Measurements from ENCODE around the gene SMAD7.

The SMAD7 gene

DNA sequence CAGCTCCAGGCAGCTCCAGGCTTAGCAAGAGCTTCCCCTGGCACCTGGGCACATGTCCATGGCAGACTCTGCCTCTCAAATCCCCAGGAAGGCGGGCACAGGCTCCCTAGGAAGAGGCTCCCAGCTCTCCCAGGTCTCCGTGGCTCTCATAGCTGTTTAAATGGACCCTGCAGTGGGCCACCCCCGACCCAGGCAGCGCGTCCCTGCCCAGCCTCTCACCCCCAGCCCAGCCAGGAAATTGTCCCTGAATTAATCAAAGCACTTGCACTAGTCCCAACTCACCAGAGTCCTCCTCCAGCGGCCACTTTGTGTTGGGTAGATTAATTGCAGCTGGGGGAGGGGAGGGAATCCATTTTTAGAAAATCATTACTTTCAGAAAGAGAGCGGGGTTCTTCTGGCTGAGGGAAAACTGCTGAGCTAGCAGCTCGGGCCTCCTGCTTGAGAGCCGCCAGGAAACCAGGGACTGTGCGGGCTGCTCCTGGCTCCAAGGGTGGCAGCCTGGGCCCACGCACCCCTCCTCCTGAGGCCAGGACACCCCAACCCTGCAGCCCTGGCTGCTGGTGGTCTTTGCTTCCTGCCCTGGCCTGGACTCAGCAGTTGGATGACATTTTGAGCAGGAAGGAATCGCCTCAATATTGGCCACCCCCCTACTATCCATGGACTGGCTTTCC is 36.0 kb downstream of the SMAD7 start:
- no peak for DNase-seq (ENCODE audit: low read depth)

DNA sequence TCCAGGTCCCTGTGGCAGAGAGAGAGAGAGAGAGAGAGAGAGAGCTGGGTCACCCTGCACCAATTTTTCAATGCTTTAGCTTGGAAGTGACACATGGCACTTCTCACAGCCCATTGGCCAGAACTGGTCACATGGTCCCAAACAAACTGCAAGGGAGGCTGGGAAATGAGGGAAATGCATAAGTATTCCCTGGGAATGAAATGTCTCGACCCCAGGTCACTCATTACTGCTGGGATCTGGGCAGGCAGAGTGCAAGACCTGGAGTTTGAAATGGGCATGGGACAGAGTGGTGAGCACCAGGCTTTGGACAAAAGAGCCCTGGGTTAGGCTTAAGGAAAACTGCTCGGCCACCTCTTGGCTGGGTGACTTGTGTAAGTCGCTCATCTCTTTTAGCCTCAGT is 37.0 kb downstream of the SMAD7 start:
- no peak for DNase-seq (ENCODE audit: low read depth)

DNA sequence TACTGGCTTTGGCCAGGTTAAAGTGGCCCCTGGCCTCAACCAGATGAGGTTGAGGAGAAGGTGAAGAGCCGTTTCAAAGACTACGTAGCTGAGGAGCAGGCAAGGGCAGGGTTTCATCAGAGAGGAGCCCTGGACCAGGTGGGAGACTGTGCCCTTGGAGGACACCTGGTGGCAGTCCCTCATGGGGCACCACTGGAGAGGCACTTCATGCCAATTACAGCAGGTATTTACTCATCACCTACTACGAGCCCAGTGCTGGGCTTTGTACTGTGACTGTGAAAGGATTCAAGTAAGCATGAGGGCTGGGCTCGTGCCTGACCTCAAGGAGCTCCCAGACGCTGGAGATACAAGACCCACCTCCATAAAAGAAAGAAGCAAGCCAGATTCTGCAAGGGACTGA is 37.6 kb downstream of the SMAD7 start:
- no peak for DNase-seq (ENCODE audit: low read depth)

DNA sequence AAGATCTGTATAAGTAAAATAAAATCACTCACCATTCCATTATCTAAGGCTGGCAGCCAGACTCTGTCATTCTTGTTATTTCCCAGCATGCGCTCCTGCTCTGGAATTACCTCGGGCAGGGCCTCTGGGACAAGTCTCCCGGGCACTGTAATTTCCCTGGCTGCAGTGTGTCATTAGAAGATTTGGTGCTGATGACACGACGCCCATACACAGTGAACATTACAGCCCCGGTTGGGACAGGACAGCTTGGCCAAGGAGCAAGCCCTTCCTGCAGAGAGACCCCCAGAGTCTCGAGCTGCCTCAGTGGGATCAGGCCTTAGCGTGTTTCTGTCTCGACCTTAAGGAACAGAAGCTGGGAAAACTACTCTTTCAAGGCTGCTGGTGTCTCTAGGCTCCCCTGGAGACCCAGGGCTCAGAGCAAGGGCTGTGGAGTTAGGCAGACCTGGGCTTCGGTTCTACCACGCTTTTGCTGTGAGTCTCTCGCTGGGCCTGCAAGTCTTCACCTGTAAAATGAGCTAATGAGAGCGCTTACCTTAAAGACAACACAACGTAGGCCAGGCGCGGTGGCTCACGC is 39.7 kb downstream of the SMAD7 start:
- DNase-seq (ENCODE audit: low read depth): no peak

DNA sequence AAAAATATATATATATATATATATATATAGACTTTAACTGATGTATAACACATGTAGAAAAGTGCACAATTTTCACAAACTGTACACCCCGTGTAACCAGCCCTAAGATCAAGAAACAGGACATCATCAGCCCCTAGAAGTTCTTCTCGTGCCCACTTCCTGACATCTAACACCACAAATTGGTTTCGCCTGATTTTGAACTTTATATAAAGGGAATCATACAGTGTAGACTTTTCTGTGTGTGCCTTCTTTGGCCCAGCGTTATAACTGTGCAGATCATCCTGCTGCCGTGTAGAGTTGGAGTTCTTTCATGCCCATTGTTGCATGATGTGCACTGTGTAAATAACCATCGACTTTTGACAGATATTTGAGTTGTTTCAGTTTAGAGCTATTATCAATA is 41.0 kb downstream of the SMAD7 start:
- DNase-seq (ENCODE audit: low read depth): no peak

DNA sequence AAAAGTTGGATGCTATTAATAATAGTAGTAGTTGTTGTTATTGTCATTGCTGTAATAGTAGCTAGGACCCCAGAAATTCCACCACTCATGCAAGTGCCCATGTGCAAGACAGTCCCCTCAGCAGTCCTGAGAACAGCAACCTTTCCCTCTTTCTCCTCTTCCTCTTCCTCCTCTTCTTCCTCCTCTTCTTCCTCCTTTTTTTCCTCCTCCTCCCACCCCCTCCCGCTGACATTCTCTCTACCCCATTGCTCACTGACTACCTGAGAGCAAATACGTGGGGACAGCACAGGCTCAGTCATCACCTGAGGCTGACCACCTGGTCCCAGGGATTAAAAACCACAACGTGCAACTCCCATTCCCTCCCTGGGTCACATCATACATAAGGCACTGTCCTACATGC is 41.8 kb downstream of the SMAD7 start:
- DNase-seq (ENCODE audit: low read depth): no peak

DNA sequence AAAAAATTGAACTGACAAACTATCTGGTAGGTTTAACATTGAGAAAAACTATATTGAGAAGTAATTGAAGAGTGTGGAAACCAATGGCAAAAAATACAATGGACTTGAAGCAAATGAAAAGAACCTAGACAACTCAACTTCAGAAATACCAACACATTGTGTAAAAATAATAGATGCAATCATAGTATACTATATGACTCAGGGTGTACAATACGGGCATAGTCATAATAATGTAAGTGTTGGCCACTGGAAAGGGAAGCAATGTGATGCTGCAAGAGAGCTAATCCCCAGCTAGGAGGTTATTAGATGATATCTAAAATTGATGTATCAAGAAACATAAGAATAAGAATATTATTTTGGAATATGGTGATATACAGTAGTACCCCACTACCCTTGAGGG is 45.3 kb downstream of the SMAD7 start:
- no peak for DNase-seq (ENCODE audit: low read depth)

DNA sequence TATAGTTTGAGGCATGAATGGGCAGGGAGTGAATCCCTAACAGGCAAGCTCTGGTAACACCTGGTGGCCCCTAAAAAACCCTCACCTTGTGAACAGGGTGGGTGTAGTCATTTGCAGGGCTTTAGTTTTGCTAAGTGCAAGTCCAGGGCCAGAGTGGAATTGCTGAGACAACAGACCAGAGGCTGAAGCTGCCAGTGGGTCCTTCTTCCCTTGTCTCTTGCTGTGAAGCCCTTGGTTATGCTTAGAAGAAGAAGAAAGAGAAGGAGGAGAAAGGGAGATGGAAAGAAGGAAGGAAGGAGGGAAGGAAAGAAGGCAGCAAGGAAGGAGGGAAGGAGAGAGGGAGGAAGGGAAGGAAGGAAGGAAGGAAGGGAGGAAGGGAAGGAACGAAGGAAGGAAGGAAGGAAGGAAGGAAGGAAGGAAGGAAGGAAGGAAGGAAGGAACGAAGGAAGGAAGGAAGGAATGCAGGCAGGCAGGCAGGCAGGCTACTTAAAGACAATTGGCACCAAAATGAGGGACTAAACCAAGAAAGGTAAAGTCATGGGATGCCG is 45.8 kb downstream of the SMAD7 start:
- DNase-seq (ENCODE audit: low read depth): no peak

DNA sequence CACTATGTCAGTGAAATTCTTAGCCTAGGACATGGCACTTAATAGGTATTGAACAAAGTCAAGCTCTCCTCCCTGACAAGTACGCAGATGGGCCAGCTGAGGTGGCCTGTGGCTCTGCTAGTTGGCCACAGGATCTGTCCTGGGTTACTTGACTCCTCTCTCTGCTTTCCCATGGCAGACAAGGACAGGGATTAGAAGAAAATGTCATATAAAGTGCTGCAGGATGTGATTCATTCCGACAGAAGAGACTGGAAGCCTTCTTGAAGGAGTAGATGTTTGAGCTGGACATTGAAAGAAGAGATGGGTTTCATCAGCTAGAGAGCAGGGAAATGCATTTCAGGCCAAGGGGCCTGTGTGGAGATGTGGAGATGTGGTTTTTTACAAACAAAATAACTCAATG is 46.7 kb downstream of the SMAD7 start:
- DNase-seq (ENCODE audit: low read depth): no peak

DNA sequence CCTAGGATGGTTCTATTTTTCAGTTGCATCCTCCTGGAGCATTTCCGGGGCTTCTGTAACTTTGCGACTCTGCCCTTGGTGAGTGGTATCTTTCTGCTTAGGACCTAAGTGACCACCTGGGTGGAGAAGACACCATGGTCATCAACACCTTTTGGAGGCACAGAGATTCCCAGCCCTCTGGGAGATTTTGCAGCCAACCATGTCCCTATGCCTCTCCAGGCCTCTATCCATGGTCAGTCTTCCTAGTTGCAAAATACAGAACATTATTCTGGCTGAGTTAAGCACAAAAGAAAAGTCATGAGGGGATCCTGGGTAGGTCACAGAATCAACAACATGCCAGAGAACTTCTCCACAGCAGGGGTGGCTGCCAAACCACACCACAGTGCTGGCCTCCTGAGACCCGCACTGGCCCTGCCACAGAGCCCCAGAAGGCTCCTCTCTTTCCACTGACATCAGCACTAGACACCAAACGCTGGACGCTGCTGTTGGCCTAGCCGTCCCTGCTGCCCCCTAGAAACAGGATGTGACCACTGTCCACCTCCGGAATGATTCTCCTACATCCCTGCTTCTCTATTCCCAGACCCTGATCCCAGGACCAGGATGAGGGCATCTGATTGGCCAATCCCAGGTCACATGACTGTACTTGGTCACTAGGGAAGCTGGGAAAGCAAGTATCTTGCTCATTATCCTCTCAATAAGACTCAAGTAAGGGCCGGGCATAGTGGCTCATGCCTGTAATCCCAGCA is 47.7 kb downstream of the SMAD7 start:
- no peak for DNase-seq (ENCODE audit: low read depth)

DNA sequence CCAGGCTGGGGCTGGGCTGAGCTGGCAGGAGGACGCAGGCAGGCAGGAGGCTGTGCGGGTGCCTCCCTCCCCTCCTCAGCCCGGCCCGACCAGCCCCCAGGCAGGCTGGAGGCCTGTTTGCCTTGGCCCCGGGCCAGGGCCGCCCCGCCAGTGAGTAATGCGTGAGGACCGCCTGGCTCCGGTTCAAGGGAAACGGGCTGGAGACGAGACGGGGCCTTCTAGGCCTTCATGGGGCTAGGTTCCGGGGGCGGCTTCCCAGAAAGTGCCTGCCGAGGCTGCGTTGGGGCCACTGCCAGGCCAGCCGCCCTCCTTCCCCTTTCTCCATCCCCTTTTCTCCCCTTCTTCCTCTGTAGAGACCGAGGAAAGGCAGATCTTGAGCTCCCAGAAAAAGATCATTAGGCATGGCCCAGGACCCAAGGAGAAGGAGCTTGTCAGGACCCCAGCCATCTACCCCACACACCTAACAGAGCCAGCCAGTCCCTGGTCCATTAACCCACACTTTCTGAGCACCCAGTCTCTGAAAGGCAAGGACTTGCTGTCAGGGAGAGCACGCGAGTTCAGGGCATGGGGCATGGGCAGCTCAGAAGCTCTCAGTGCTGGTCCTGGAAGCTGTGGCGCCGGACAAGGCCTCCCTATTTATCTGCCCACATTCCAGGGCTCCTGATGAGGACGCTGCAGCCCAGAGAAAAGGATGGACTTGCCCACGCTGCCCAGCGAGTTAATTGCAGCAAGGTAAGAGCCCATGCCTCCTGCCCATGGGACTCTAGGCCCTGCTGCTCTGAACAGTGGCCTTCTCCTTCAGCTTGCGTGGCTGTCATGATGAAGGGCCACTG is 48.5 kb downstream of the SMAD7 start:
- DNase-seq (ENCODE audit: low read depth): no peak

DNA sequence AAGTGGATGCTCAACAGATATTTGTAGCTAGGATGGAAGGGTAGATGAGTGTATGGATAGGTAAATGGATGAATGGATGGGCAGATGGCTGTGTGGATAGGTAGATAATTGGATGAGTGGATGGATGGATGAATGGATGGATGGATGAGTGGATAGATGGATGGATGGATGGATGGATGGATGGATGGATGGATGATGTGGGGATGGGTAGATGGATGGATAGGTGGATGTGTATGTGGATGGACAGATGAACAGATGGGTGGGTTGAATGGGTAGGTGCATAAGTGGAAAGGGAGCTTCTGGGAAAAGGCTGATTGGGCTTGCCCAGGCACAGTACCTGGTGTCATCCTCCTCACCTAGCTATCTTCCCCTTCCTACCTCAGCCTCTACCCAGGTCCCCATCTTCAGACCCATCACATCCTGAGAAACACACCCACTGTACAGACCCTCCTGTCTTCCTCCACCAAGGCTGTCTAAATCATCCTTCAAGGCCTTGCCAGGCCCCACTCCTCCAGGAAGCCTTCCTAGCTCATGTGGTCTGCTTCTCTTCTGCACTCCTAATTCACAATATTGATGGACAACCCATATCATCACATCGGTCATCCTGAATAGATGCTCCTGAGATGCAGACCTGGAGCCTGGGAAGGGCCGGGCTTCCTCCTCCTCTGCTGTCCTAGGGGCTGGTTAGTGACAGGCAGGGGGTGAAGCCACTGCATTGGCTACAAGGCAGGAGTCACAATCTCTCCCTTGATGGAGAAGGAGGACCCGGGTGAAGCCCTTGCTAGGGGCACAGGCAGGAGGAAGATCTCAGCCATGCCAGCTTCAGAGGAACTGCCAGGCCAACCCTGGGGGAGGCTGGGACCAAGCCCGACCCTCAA is 49.4 kb downstream of the SMAD7 start:
- no peak for DNase-seq (ENCODE audit: low read depth)

DNA sequence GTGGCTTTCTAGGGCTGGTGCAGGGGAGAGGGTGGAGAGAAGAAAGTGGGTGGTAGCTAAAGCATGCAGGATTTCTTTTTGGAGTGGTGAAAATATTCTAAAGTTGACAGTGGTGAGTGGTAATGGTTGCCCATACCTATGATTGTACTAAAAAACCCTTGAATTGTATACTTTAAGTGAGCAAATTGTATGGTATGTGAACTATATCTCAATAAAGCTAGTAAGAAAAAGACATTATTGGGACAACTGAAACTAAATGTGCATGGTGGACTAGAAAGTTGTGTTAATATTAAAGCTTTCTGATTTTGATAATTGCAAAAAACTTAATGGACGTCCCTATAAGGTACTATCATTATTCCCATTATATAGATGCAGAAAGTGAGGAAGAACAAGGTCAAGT is 50.3 kb downstream of the SMAD7 start:
- no peak for DNase-seq (ENCODE audit: low read depth)

DNA sequence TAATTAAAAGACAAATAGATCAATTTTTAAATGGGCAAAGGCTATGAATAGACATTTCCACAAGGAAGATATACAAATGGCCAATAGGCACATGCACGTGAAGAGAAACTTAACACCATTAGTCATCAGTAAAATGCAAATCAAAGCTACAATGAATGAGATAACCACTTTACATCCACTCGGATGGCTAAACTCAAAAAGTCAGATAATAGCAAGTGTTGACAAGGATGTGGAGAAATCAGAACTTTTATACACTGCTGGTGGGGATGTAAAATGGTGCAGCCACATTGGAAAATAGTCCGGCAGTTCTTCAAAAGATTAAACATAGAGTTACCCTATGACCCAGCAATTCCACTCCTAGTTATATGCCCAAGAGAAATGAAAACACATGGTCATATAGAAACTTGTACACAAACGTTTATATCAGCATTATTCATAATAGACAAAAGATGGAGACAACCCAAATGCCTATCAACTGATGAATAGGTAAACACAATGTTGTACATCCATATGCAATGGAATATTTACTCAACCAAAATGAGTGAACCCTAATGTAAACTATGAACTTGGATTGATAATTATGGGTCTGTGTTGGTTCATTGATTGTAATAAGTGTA is 51.1 kb downstream of the SMAD7 start:
- no peak for DNase-seq (ENCODE audit: low read depth)

DNA sequence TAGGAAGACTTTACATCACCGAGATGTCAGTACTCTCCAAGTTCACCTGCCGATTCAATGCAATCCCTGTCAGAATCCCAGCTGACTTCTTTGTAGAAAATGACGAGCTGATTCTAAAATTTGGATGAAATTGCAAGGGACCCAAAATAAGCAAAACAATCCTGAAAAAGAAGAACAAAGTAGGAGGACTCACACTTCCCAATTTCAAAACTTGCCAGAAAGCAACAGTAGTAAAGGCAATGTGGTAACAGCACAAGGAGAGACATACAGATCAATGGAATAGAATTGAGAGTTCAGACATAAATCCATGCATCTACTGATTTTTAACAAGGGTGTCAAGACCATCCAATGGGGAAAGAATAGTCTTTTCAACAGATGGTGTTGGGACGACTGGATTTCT is 52.2 kb downstream of the SMAD7 start:
- no peak for DNase-seq (ENCODE audit: low read depth)

DNA sequence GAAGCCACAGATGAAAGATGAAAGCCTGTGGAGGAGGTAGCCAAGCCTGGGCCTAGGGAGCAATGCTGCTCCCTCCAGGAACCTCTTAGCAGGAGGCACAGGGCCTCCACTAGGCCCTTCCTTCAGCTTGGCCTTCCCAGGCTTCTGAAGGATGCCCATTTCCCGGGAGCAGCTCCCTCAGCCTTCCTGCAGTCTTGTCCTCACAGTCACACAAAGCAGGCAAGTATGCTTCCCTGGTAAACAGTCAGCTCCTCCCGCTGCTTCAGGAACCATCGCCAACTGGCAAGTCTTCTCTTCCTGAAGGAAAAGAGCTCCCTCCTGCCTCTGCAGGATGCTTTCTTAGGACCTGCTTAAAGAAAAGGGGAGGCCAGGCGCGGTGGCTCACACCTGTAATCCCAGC is 53.2 kb downstream of the SMAD7 start:
- DNase-seq (ENCODE audit: low read depth): no peak

DNA sequence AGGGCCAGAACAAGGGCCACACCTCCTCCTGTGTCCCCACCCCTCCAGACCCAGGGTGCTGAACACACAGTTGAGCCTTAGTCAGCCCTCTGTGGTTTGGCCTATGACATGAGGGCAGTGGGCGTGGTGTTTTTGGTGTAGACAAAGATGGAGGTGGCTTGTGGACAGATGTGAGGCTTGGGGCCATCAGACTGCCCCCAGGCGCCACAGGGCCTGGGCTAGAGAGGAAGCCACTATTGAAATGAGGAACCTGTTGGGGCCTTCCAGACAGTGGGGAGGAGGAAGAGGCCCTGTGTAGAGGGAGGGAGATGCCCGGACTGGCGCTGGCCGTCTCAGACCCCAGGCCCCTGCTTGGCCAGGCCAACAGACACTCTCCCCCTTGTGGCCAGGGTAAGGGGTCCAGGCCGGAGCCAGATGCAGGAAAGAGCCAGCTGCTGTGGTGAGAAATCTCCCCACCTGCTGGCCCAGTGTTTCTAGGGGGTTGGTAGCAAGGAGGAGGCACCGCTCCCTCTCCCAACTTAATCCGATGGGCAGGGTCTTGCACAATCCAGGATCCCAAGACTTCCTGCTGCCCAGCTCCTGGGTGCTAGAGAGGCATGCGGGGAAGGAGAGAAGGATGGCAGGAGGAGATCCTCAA is 53.8 kb downstream of the SMAD7 start:
- no peak for DNase-seq (ENCODE audit: low read depth)

DNA sequence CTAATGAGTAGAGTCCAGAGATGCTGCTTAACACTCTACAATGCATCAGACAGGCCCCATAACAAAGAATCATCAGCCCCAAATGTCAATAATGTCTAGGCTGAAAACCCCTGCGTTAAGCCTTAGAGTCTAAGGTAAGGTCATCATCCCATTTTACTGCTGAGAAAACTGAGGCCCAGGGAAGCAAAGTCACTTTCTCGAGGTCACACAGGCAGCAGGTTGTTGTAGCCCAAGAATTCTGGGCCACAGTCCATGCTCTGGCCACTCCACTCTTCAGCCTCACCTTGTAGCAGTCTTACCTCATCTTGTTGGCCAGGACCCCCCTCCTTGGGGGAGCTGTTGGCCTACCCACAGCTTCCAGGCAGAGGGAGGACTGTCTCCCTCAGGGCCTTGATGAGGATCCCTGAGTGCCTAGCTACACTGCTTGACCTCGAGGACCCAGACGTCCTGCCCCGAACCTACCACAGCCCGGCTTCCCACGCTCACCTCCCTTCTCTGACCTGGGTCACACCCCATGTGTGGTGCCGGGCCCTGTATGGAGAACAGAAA is 54.4 kb downstream of the SMAD7 start:
- no peak for DNase-seq (ENCODE audit: low read depth)

DNA sequence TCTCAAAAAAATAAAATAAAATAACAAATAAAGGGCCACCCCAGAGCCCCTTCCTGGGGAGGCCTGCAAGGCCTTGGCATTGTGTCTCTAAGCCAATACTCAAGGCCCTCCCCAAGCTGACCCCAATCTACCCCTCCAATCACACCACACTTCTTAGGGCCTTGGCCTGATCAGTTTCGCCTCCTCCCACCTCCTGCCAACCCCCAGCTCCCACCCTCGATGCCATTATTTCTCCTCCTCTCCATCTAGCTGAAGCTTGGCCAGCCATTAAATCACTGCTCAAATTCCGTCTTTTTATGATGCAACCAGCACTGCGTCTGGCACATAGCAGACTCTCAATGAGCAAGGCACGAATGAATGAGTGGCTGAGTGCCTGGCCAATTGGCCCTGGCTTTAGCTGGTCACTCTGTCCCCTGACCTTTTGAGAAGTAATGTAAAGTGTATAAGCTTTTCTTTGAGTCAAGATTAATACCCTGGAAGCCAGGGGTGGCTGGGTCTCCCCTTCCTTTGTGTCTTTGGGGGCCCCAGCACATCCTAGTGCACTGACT is 55.9 kb downstream of the SMAD7 start:
- DNase-seq (ENCODE audit: low read depth): no peak
